Common myeloid progenitor, CD34-positive (primary cell): ENCODE data around the gene CAMTA1.

ENCODE experiments used
- CTCF ChIA-PET: fragments of 350-600 bp; sonication (Branson Sonifier 250); formaldehyde crosslinking; loops from one replicate; lab custom pipeline; 2021; ENCODE audit warnings: antibody characterized with exemption; lab: Charles Lee
- POLR2A ChIA-PET: fragments of 350-600 bp; sonication (Branson Sonifier 250); formaldehyde crosslinking; loops from one replicate; lab custom pipeline; 2021; ENCODE audit warnings: antibody characterized with exemption; lab: Charles Lee
- DNase-seq, 3 donors: peaks; one replicate each; pipeline versions ENCODE4 v3.0.0 to v3.0.0-alpha.2; 2013
- H3K27ac ChIP-seq, 2 experiments: 1 replicate in 1 of 2; 2 replicates in 1 of 2; pipeline ENCODE4 v1.7.0; 2013; ENCODE audit warnings: inconsistent platforms in 2 of 2, low read length in 2 of 2, mild to moderate bottlenecking in 2 of 2, low read depth in 1 of 2, moderate library complexity in 1 of 2; ENCODE audit not compliant: severe bottlenecking in 2 of 2, insufficient read depth in 1 of 2, poor library complexity in 1 of 2
- H3K27me3 ChIP-seq, 5 experiments: replicated peaks in 2 of 5; 1 replicate in 3 of 5; 2 replicates in 2 of 5; pipeline versions ENCODE4 v1.6.1 to v1.7.0; 2013; ENCODE audit warnings: low read length in 4 of 5, mild to moderate bottlenecking in 2 of 5, moderate library complexity in 2 of 5, inconsistent platforms in 1 of 5; ENCODE audit not compliant: insufficient read depth in 5 of 5, control insufficient read depth in 4 of 5
- H3K36me3 ChIP-seq, 4 experiments: 1 replicate in 2 of 4; 2 replicates in 2 of 4; pipeline versions ENCODE4 v1.6.1 to v1.7.0; 2013; ENCODE audit warnings: low read length in 3 of 4, control low read depth in 1 of 4, mild to moderate bottlenecking in 1 of 4; ENCODE audit not compliant: control insufficient read depth in 4 of 4, insufficient read depth in 4 of 4
- H3K4me1 ChIP-seq, 4 experiments: 1 replicate in 3 of 4; 2 replicates in 1 of 4; pipeline versions ENCODE4 v1.6.1 to v1.7.1; 2013; ENCODE audit warnings: low read length in 3 of 4, mild to moderate bottlenecking in 3 of 4, control low read depth in 1 of 4, inconsistent platforms in 1 of 4, moderate library complexity in 1 of 4; ENCODE audit not compliant: control insufficient read depth in 4 of 4, insufficient read depth in 4 of 4; ENCODE audit errors: control extremely low read depth in 1 of 4
- H3K4me3 ChIP-seq, 7 experiments: 1 replicate in 4 of 7; 2 replicates in 3 of 7; pipeline versions ENCODE4 v1.5.1 to v1.7.0; 2013; ENCODE audit warnings: mild to moderate bottlenecking in 7 of 7, low read length in 6 of 7, moderate library complexity in 6 of 7, inconsistent platforms in 2 of 7, low read depth in 2 of 7, control low read depth in 1 of 7; ENCODE audit not compliant: insufficient read depth in 4 of 7, control insufficient read depth in 1 of 7; ENCODE audit errors: extremely low read depth in 1 of 7
- H3K9me3 ChIP-seq, 5 experiments: 1 replicate in 4 of 5; 2 replicates in 1 of 5; pipeline versions ENCODE4 v1.6.1 to v1.7.1; 2013; ENCODE audit warnings: low read length in 4 of 5, mild to moderate bottlenecking in 2 of 5, inconsistent platforms in 1 of 5, low read depth in 1 of 5, moderate library complexity in 1 of 5; ENCODE audit not compliant: control insufficient read depth in 4 of 5, insufficient read depth in 2 of 5; ENCODE audit errors: control extremely low read depth in 1 of 5
- WGBS: methylation state at CpG from one replicate; pipeline ENCODE4 v1.1.5; 2013; ENCODE audit not compliant: insufficient coverage; 5-methylcytosine and 5-hydroxymethylcytosine counted together

The CAMTA1 gene

GRCh38 chr1:7501723-7502603 is 716.7 kb downstream of the CAMTA1 start:
- Histone ChIP-seq H3K9me3 (peaks cover 0 to 6% (median 0%) of the 10 kb centered on the region in 5 experiments), H3K27ac (no peak overlapping the region), H3K36me3 (no peaks in the 10 kb centered on the region), H3K4me1 (no peaks in the 10 kb centered on the region), H3K4me3 (no peak overlapping the region), H3K27me3 (no peaks in the 10 kb centered on the region)
- 80% methylated on average over 13 of the region's 15 CpGs for WGBS
- CTCF ChIA-PET = no interaction called here
- POLR2A ChIA-PET = no interaction called here
- no peak for DNase-seq

GRCh38 chr1:7503691-7504437 is 718.6 kb downstream of the CAMTA1 start:
- DNase-seq = no peak
- no peak overlapping the region for H3K4me3 ChIP-seq
- H3K27ac ChIP-seq = no peak overlapping the region
- peaks cover 0 to 3% (median 0%) of the 10 kb centered on the region in 5 experiments for H3K9me3 ChIP-seq
- ChIA-PET POLR2A (no interaction called here), CTCF (no interaction called here)
- H3K36me3 ChIP-seq = no peaks in the 10 kb centered on the region
- 89% methylated on average over 18 of the region's 18 CpGs for WGBS
- no peaks in the 10 kb centered on the region for H3K27me3 ChIP-seq
- no peaks in the 10 kb centered on the region for H3K4me1 ChIP-seq

GRCh38 chr1:7504438-7504720 is 719.1 kb downstream of the CAMTA1 start:
- no peaks in the 10 kb centered on the region for H3K4me1 ChIP-seq
- H3K4me3 ChIP-seq = no peak overlapping the region
- no peak overlapping the region for H3K27ac ChIP-seq
- no peaks in the 10 kb centered on the region for H3K27me3 ChIP-seq
- ChIA-PET CTCF (no interaction called here), POLR2A (no interaction called here)
- no peaks in the 10 kb centered on the region for H3K36me3 ChIP-seq
- DNase-seq = no peak
- WGBS = 93% methylated on average over 2 of the region's 2 CpGs
- H3K9me3 ChIP-seq = peaks cover 0 to 2% (median 0%) of the 10 kb centered on the region in 5 experiments

- H3K36me3 ChIP-seq = no peaks in the 10 kb centered on the region
- no peak overlapping the region for H3K4me3 ChIP-seq
- WGBS = 99% methylated on average over 10 of the region's 14 CpGs
- no peaks in the 10 kb centered on the region for H3K27me3 ChIP-seq
- no peaks in the 10 kb centered on the region for H3K9me3 ChIP-seq
- CTCF ChIA-PET = no interaction called here
- DNase-seq = no peak
- H3K4me1 ChIP-seq = no peaks in the 10 kb centered on the region
- POLR2A ChIA-PET = no interaction called here
- no peak overlapping the region for H3K27ac ChIP-seq
Measured at GRCh38 chr1:7505094-7505770, 720.0 kb downstream of the CAMTA1 start.

GRCh38 chr1:7505771-7506453 is 720.7 kb downstream of the CAMTA1 start:
- H3K27ac ChIP-seq = no peak overlapping the region
- peak in 2 of 3 donors; percentile 34 to 39 for DNase-seq
- no peaks in the 10 kb centered on the region for H3K36me3 ChIP-seq
- 83% methylated on average over 9 of the region's 16 CpGs for WGBS
- no peak overlapping the region for H3K4me3 ChIP-seq
- ChIA-PET CTCF (no interaction called here), POLR2A (no interaction called here)
- no peaks in the 10 kb centered on the region for H3K9me3 ChIP-seq
- no peaks in the 10 kb centered on the region for H3K27me3 ChIP-seq
- no peaks in the 10 kb centered on the region for H3K4me1 ChIP-seq

GRCh38 chr1:7506454-7507284 is 721.4 kb downstream of the CAMTA1 start:
- CTCF ChIA-PET = no interaction called here
- Histone ChIP-seq H3K36me3 (no peaks in the 10 kb centered on the region), H3K9me3 (no peaks in the 10 kb centered on the region), H3K4me1 (no peaks in the 10 kb centered on the region), H3K27ac (no peak overlapping the region), H3K27me3 (no peaks in the 10 kb centered on the region), H3K4me3 (no peak overlapping the region)
- 97% methylated on average over 10 of the region's 10 CpGs for WGBS
- POLR2A ChIA-PET = no interaction called here
- no peak for DNase-seq
